GM12892 (cell line): ENCODE data around the gene FKBP3.

Source experiments
- POLR2A ChIP-seq: IDR thresholded peaks from 2 replicates; pipeline ENCODE4 v1.6.1; 2011; ENCODE audit warnings: low read depth, low read length, control low read depth
- TAF1 ChIP-seq: IDR thresholded peaks from 2 replicates; pipeline ENCODE4 v1.6.1; 2011; ENCODE audit warnings: low read depth, mild to moderate bottlenecking, control low read depth, low read length, borderline replicate concordance

DNA sequence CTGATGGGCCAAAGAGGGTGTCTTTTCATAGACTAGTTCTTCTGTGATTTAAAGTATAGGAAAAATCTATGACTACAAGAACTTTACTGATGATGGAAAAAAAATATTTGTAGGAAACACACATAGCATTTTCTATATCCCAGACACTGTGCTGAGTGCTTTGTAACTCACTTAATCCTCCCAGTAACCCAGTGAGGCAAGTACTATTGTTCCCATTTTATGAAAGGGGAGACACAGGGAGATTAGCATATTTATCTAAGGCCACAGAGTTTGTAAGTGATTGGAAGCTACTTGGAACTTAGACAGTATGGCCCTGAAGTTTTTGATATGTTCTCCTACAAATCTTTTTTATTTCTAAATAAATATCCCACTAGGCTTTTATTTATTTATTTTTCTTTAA is 30.5 kb downstream of the FKBP3 start:
- TF ChIP-seq TAF1 = no peak
- no peak for TF ChIP-seq POLR2A
